Measurements from ENCODE around the gene ARL13B.

GRCh38 chr3:94020293-94020692 lies 40.3 kb downstream of the ARL13B start:
- TF ChIP-seq CHD2 (IDR thresholded peaks at IDR 0.05; ENCODE audit: low read length) = no peak
- no peak for TF ChIP-seq RFX5 (IDR thresholded peaks at IDR 0.05; ENCODE audit: borderline replicate concordance, low read depth, low read length)
- no peak for TF ChIP-seq SIX5 (IDR thresholded peaks at IDR 0.05; ENCODE audit: low read depth, low read length)
- no peak for TF ChIP-seq TBP (IDR thresholded peaks at IDR 0.05; ENCODE audit: low read depth, low read length)
- TF ChIP-seq CTCF (IDR thresholded peaks at IDR 0.05; ENCODE audit: control extremely low read depth in 1 of 3, insufficient read depth in 1 of 3, low read depth in 1 of 3, low read length in 3 of 3) = no peak
